Measurements from ENCODE around the gene RTL1.

RTL1 gene

GRCh38 chr14:100834082-100834793, 69.3 kb downstream of the RTL1 start:
- DNase-seq (ENCODE audit: insufficient read length, low spot score): no peak
- FAIRE-seq: no peak
- no peak for TF ChIP-seq CTCF (IDR thresholded peaks at IDR 0.05; ENCODE audit: insufficient read depth, missing control alignments)

GRCh38 chr14:100832311-100832960, 71.1 kb downstream of the RTL1 start:
- FAIRE-seq (no peak), DNase-seq (ENCODE audit: insufficient read length, low spot score) (no peak)
- no peak for TF ChIP-seq CTCF (IDR thresholded peaks at IDR 0.05; ENCODE audit: insufficient read depth, missing control alignments)

- no peak for TF ChIP-seq CTCF (IDR thresholded peaks at IDR 0.05; ENCODE audit: insufficient read depth, missing control alignments)
- FAIRE-seq: no peak
These were observed 72.8 kb downstream of the RTL1 start for GRCh38 chr14:100830681-100831080.

More at GRCh38 chr14:100830681-100831080, 72.8 kb downstream of the RTL1 start:
- DNase-seq (ENCODE audit: insufficient read length, low spot score): no peak

Measured in D721Med (cell line).